CD14-positive monocyte (primary cell): ENCODE results near the gene HS3ST6. TPM values are rescaled to one million over a fixed set of nuclear protein-coding genes. Genes with fewer than 3 reads are reported as not detected.

Source experiments
- DNase-seq, 3 donors: peaks; one replicate each; pipeline ENCODE4 v3.0.0-alpha.2; 2011 to 2022
- H2AFZ ChIP-seq: 2 replicates; pipeline ENCODE4 v1.6.0; 2012; ENCODE audit warnings: mild to moderate bottlenecking, low read depth, low read length, inconsistent platforms; ENCODE audit not compliant: insufficient read depth, poor library complexity, severe bottlenecking
- H3K27ac ChIP-seq, 2 donors: 1 replicate in 1 of 2; 2 replicates in 1 of 2; pipeline ENCODE4 v1.5.1; 2012 to 2013; ENCODE audit warnings: low read length in 2 of 2, control low read depth in 1 of 2, inconsistent platforms in 1 of 2, low read depth in 1 of 2, mild to moderate bottlenecking in 1 of 2
- H3K27me3 ChIP-seq, 2 donors: one replicate each; pipeline versions ENCODE4 v1.6.0 to v1.6.1; 2011 to 2013; ENCODE audit warnings: low read length in 2 of 2; ENCODE audit not compliant: control insufficient read depth in 2 of 2, insufficient read depth in 2 of 2
- H3K36me3 ChIP-seq, 2 donors: replicated peaks in 1 of 2; 1 replicate in 1 of 2; 2 replicates in 1 of 2; pipeline versions ENCODE4 v1.5.1 to v1.6.1; 2012 to 2013; ENCODE audit warnings: low read length in 2 of 2, control low read depth in 1 of 2, inconsistent platforms in 1 of 2, mild to moderate bottlenecking in 1 of 2; ENCODE audit not compliant: insufficient read depth in 2 of 2, control insufficient read depth in 1 of 2
- H3K4me1 ChIP-seq, 2 donors: 1 replicate in 1 of 2; 2 replicates in 1 of 2; pipeline versions ENCODE4 v1.5.1 to v1.6.1; 2012 to 2013; ENCODE audit warnings: low read length in 2 of 2, control low read depth in 1 of 2, inconsistent platforms in 1 of 2, mild to moderate bottlenecking in 1 of 2, moderate library complexity in 1 of 2; ENCODE audit not compliant: insufficient read depth in 2 of 2, control insufficient read depth in 1 of 2
- H3K4me2 ChIP-seq: replicated peaks from 2 replicates; pipeline ENCODE3; 2012; ENCODE audit warnings: low read length, moderate library complexity, mild to moderate bottlenecking; ENCODE audit not compliant: poor library complexity, severe bottlenecking; ENCODE audit errors: extremely low read depth
- H3K4me3 ChIP-seq, 3 experiments: fragments of 200-600 bp in 1 of 3; sonication (generic) in 1 of 3; replicated peaks in 1 of 3; 1 replicate in 2 of 3; 2 replicates in 1 of 3; pipeline ENCODE4 v1.5.1; 2011 to 2013; ENCODE audit warnings: low read length in 3 of 3, mild to moderate bottlenecking in 3 of 3, control low read depth in 2 of 3, low read depth in 2 of 3, inconsistent platforms in 1 of 3, moderate library complexity in 1 of 3
- H3K79me2 ChIP-seq: 2 replicates; pipeline ENCODE4 v1.6.0; 2012; ENCODE audit warnings: mild to moderate bottlenecking, control low read depth, inconsistent platforms, low read length, moderate library complexity; ENCODE audit not compliant: insufficient read depth
- H3K9ac ChIP-seq: 2 replicates; pipeline ENCODE4 v1.6.0; 2017; ENCODE audit warnings: low read length, mild to moderate bottlenecking; ENCODE audit not compliant: insufficient read depth, poor library complexity, severe bottlenecking
- H3K9me3 ChIP-seq, 2 donors: replicated peaks in 1 of 2; 1 replicate in 1 of 2; 2 replicates in 1 of 2; pipeline versions ENCODE4 v1.5.1 to v1.6.1; 2012 to 2013; ENCODE audit warnings: low read length in 2 of 2, control low read depth in 1 of 2; ENCODE audit not compliant: control insufficient read depth in 1 of 2, insufficient read depth in 1 of 2
- H4K20me1 ChIP-seq: 2 replicates; pipeline ENCODE4 v1.6.0; 2012; ENCODE audit warnings: mild to moderate bottlenecking, low read length, control low read depth, moderate library complexity; ENCODE audit not compliant: insufficient read depth
- H3K27ac Mint-ChIP-seq, 7 donors: one replicate each; pipeline ENCODE4 v1.8.0; 2020; ENCODE audit warnings: mild to moderate bottlenecking in 7 of 7, mixed read lengths in 7 of 7, moderate library complexity in 6 of 7, inconsistent platforms in 2 of 7
- H3K27me3 Mint-ChIP-seq, 3 donors: one replicate each; pipeline ENCODE4 v1.8.0; 2021 to 2022; ENCODE audit warnings: low read depth in 3 of 3, mild to moderate bottlenecking in 3 of 3, mixed read lengths in 3 of 3, moderate library complexity in 3 of 3, inconsistent platforms in 1 of 3
- H3K36me3 Mint-ChIP-seq, 2 donors: one replicate each; pipeline ENCODE4 v1.8.0; 2020; ENCODE audit warnings: mixed read lengths in 2 of 2, inconsistent platforms in 1 of 2, mild to moderate bottlenecking in 1 of 2
- H3K4me1 Mint-ChIP-seq: one replicate; pipeline ENCODE4 v1.8.0; 2020; ENCODE audit warnings: mild to moderate bottlenecking, mixed read lengths
- H3K4me3 Mint-ChIP-seq, 2 donors: one replicate each; pipeline ENCODE4 v1.8.0; 2020; ENCODE audit warnings: mild to moderate bottlenecking in 2 of 2, mixed read lengths in 2 of 2, moderate library complexity in 1 of 2
- H3K9me3 Mint-ChIP-seq, 7 donors: one replicate each; pipeline ENCODE4 v1.8.0; 2020 to 2022; ENCODE audit warnings: mixed read lengths in 7 of 7, mild to moderate bottlenecking in 6 of 7, moderate library complexity in 6 of 7, inconsistent platforms in 2 of 7
- WGBS: methylation state at CpG from one replicate; pipeline ENCODE4 v1.1.5; 2013; ENCODE audit warnings: missing lambda C conversion rate; ENCODE audit not compliant: insufficient coverage; 5-methylcytosine and 5-hydroxymethylcytosine counted together
- intact Hi-C, 2 donors: fragments of 100-400 bp; cut with micrococcal nuclease; formaldehyde crosslinking; loops; one replicate each; pipeline versions ENCODE4 v1.15.0 to v1.15.1; 2023
- polyA plus RNA-seq, 3 donors: library from polyadenylated mRNA; depleted of rRNA in 1 of 3; unstranded in 2 of 3; stranded (reverse) in 1 of 3; fragments of 300-500 nt in 2 of 3; fragments of >200 nt in 1 of 3; fragmentation: Illumina TruSeq in 2 of 3; gene quantifications; 1 replicate in 2 of 3; 2 replicates in 1 of 3; pipeline ENCODE4 v1.2.3, GENCODE V29; 2012 to 2021
- TF ChIP-seq, protein P1 (sequence below): fragments of 200-600 bp; IDR thresholded peaks from one replicate; pipeline ENCODE4 v1.8.0; 2022; ENCODE audit warnings: antibody characterized with exemption, mild to moderate bottlenecking

HS3ST6 gene
- polyA plus RNA-seq, 3 donors = not detected

DNA sequence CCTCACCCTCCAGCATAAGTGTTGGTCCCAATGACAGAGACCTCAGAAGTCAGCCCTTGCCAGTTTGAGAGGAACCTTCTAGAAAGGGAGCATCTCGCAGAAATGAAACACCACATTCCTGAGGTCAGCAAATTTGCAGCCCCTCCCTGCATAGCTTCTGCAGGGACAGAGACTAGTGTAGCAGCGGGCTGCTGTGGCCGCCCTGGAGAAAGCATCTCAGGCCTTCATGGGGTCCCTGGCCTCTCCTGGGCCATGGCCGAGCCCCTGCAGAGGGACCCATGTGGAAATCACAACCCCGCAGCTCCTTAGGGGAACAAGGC is 11.4 kb downstream of the HS3ST6 start:
- Histone ChIP-seq H3K27me3 (peaks cover 0 to 8% of the 10 kb centered on the region in 2 donors), H3K4me3 (no peak overlapping the region), H3K36me3 (no peaks in the 10 kb centered on the region), H3K9ac (no peak overlapping the region), H3K4me2 (no peak overlapping the region), H3K79me2 (no peaks in the 10 kb centered on the region), H3K27ac (no peak overlapping the region), H2AFZ (no peak overlapping the region), H3K9me3 (no peaks in the 10 kb centered on the region), H3K4me1 (no peaks in the 10 kb centered on the region), H4K20me1 (no peaks in the 10 kb centered on the region)
- H3K27ac Mint-ChIP-seq = no peak overlapping the region
- WGBS = 94% methylated on average over 4 of the region's 5 CpGs
- no peak for DNase-seq
- intact Hi-C loops = no loop called here
- TF ChIP-seq, protein P1, sequence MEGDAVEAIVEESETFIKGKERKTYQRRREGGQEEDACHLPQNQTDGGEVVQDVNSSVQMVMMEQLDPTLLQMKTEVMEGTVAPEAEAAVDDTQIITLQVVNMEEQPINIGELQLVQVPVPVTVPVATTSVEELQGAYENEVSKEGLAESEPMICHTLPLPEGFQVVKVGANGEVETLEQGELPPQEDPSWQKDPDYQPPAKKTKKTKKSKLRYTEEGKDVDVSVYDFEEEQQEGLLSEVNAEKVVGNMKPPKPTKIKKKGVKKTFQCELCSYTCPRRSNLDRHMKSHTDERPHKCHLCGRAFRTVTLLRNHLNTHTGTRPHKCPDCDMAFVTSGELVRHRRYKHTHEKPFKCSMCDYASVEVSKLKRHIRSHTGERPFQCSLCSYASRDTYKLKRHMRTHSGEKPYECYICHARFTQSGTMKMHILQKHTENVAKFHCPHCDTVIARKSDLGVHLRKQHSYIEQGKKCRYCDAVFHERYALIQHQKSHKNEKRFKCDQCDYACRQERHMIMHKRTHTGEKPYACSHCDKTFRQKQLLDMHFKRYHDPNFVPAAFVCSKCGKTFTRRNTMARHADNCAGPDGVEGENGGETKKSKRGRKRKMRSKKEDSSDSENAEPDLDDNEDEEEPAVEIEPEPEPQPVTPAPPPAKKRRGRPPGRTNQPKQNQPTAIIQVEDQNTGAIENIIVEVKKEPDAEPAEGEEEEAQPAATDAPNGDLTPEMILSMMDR = no peak
- H3K4me3 Mint-ChIP-seq = no peak overlapping the region
- no peaks in the 10 kb centered on the region for H3K4me1 Mint-ChIP-seq
- peaks cover 0 to 1% (median 0%) of the 10 kb centered on the region in 7 donors for H3K9me3 Mint-ChIP-seq
- no peaks in the 10 kb centered on the region for H3K36me3 Mint-ChIP-seq
- H3K27me3 Mint-ChIP-seq = peaks cover 27 to 48% (median 36%) of the 10 kb centered on the region in 3 donors

DNA sequence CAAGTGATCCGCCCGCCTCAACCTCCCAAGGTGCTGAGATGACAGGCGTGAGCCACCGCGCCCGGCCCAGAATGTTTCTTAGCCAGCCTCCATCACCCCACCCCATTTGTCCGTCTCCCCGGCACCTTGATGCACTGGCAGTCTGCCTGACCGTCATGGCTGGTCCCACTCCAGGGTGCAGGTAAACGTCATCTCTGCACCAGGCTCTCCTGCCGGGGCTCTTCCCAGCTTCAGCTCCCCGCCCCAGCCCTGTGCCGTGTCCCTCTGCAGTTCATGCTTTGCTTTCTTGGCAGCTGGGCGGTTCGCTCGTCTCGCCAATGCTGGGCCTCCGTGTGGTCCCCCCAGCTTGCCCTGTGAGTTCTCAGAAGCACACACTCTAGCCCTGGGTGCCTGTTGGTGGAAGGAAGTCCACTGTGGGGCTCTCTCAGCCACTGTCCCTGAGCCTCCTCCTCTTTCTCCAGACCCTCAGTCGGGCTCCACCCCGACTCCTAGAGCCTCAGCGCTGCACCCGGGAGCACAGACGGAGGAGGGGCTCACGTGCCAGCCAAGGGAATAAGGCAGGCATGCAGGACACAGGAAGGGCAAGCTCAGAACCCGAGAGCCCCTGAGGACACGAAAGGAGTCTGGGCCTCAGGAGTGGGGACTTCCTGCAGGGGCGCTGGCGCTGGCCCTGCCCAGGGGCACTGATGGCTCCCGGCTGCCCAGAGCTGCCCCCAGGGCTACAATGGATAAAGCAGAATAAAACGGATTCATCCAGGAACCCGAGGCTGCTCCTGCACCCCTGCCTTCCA is 12.0 kb downstream of the HS3ST6 start:
- peaks cover 0 to 8% of the 10 kb centered on the region in 2 donors for H3K27me3 ChIP-seq
- intact Hi-C loops = no loop called here
- no peak overlapping the region for H3K9ac ChIP-seq

More for the DNA sequence above, 12.0 kb downstream of the HS3ST6 start:
- Mint-ChIP-seq H3K4me3 (peak overlapping the region in 1 of 2 donors; percentile 35), H3K36me3 (no peaks in the 10 kb centered on the region), H3K9me3 (no peaks in the 10 kb centered on the region), H3K4me1 (no peaks in the 10 kb centered on the region), H3K27me3 (peaks cover 27 to 47% (median 37%) of the 10 kb centered on the region in 3 donors), H3K27ac (no peak overlapping the region)
- Histone ChIP-seq H4K20me1 (no peaks in the 10 kb centered on the region), H3K27ac (no peak overlapping the region), H3K4me1 (no peaks in the 10 kb centered on the region), H3K9me3 (no peaks in the 10 kb centered on the region), H3K79me2 (no peaks in the 10 kb centered on the region), H3K4me3 (no peak overlapping the region), H3K36me3 (no peaks in the 10 kb centered on the region), H2AFZ (no peak overlapping the region), H3K4me2 (no peak overlapping the region)
- TF ChIP-seq, protein P1 = no peak
- WGBS = 61% methylated on average over 30 of the region's 31 CpGs
- no peak for DNase-seq
